ENCODE results near the gene CDH9.

The CDH9 gene

GRCh38 chr5:27038476-27038875 is at the start of gene CDH9:
Gene CDH9 (minus strand): TSS chr5:27038586. CDS start chr5:26988333, 50,253 bp downstream.
- DNase-seq, result no peak

DNA sequence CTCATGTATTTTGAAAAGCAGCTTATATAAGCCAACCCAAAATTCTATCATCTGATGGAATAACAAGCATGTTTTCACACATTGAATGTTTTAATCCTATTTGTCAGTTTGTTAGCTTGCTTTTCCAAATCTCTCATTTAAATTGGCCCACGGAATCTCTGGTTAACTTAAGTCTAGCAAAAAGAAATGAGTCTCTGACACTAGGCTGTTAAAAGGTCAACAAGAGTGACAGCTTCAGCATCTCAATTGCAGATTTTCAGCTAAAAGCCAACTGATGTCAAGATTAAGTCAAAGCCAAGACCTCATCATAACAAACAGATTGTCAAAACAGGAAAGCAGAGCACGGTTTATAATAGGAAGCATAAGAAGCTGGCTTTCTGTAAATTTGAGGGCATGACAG is 49.4 kb upstream of the CDH9 start:
- DNase-seq, result no peak

- DNase-seq, result no peak
Measured at GRCh38 chr5:27083449-27084415, 45.3 kb upstream of the CDH9 start.

DNA sequence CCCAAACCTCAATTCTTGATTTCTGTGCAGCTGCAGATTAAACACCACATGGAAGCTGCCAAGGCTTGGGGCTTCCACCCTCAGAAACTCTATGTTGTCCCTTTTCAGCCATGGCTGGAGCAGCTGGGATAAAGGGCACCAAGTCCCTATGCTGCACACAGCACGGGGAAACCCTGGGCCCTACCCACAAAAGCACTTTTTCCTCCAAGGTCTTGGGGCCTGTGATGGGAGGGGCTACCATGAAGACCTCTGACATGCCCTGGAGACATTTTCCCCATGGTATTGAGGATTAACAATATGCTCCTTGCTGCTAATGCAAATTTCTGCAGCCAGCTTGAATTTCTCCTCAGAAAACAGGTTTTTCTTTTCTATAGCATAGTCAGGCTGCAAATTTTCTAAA is 41.8 kb upstream of the CDH9 start:
- no peak for DNase-seq

- no peak for DNase-seq
Measured at GRCh38 chr5:27062451-27062850, 24.1 kb upstream of the CDH9 start.

- no peak for DNase-seq
Measured at GRCh38 chr5:27048510-27048909, 10.1 kb upstream of the CDH9 start.

- no peak for DNase-seq
Measured at GRCh38 chr5:27041372-27041771, 3.0 kb upstream of the CDH9 start.

GRCh38 chr5:27034565-27034964 is 3.8 kb downstream of the CDH9 start:
- no peak for DNase-seq

GRCh38 chr5:27026801-27027200 is 11.6 kb downstream of the CDH9 start:
- no peak for DNase-seq

- no peak for DNase-seq
Measured at GRCh38 chr5:27026063-27026462, 12.3 kb downstream of the CDH9 start.

GRCh38 chr5:27021471-27021870 is 16.9 kb downstream of the CDH9 start:
- DNase-seq, result no peak

- peak; percentile 58 for DNase-seq
Measured at GRCh38 chr5:27020973-27021372, 17.4 kb downstream of the CDH9 start.

DNA sequence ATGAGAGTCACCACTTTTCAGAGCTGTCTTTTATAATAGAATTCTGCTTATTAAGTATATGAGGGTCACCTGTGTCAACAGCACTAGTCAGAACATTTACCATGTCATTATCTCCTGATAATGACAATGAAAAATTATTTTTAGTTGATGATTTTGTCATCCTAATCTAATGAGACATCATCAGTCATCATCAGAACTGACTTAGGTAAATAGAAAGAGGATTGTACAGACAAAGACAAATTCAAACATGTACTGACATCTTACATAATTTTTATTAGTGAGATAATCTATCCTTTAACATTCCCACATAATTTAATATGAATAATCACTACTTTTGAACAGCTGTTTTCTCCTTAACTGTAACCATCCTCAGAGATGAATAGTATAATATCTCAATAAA is 22.6 kb downstream of the CDH9 start:
- no peak for DNase-seq

DNA sequence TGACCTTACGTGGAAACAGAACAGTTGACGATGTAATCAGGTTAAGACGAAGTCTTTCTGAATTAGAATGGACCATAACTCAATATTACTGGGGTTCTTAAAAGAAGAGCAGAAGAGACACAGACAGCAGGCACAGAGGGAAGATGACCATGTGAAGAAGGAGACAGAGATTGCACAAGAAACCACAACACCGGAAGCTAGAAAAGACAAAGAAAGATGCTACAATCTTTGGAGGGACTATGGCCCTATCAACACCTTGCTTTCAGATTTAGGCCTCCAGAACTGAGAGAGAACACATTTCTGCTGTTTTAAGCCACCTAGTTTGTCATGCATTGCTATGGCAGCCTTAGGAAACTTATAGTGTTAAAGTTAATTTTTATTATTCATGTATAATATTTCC is 27.1 kb downstream of the CDH9 start:
- no peak for DNase-seq

- no peak for DNase-seq
Measured at GRCh38 chr5:27010646-27011045, 27.7 kb downstream of the CDH9 start.

DNA sequence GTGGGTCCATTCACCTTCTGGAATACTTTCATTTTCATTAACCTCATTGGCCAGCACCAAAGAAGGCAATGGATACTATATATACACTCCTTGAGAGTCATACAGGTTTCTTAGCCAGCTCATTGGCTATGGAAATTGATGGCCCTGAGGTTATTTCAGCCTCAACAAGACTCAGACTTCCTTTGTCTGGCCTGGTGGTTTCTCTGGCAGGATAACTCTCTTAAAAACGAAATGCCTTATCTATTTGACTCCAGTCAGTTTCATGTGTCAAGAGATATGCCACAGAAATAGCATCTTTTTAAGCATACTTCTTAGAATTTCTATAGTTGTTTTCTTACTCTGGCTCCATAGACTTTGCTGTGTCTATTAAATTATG is 28.9 kb downstream of the CDH9 start:
- DNase-seq, result peak; percentile 40

DNA sequence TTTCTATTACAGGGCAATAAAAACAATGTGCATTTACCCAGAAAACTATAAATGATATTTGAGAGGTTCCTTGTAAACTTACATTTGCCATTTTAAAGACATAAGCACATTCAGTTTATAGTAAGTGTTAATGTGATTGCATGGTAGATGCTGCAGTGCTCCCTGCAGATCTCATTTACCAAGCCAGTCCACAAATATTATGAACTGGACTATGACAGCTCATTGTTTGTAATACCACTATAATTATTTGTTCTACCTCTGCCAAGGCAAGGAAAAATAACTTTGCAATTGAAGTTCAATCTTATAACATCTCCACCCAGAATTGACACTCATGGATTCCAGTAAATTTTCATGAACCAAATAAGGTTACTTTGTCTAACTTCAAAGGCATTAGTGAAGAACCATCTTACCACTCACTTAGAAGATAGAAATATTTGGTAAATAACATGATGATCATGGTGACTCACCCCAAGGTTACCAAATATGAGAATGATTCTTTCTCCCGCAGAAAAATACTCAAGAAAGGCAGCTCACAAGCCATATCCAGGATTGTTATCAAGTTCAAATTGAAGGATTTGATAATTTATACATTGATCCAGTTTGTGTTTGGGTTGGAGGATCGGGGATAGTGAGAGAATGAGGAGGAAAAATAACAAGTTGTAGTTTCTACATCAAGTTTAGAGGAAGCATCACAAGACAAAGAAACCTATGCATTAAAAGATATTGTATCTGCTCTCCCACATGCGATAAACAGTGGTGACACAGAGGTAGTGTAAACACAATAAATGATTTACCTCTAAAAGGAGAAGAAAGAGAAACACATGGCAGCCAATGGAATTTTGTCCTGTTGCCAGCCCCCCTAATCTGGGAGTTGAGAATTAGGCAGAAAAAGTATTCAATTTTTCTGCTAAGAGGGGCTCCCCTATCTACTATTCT is 29.5 kb downstream of the CDH9 start:
- no peak for DNase-seq

DNA sequence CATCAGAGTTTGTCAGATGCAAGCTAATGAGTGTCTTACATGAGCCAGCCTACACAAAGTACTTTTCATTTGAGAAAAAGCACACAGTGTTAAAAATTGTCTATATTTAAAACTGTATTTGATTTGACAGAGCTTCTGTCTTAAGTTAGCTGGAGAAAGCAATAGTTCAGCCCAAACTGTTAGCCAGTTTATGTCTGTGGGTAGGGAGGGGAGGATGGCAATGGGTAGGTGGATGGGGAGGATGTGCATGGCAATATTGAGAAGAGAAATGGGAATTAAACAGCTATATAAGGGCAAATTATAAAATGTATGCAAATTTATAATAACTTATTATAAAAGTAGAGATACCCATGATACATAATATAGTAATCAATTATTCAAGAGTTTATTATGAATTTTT is 31.3 kb downstream of the CDH9 start:
- DNase-seq, result no peak

DNA sequence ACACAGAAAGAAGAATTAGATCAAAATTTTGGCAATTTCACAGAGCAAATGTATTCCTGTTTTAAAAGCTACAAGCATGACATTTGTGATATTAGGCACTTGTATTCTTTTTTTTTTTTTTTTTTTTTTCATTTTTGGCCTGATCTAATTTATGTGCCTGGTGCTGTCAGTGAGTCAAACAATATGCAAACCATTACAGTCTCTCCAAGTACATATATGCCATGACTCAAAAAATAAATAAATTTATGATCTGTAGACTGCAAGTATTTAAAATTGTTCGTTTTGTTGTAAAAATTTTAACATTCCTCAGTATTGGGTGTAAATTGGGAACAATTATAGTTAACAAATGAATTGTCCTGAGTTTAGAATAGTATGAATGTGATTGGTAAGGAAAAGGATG is 51.4 kb downstream of the CDH9 start:
- DNase-seq, result no peak

GRCh38 chr5:26981750-26982149 is 56.6 kb downstream of the CDH9 start:
- DNase-seq, result no peak

DNA sequence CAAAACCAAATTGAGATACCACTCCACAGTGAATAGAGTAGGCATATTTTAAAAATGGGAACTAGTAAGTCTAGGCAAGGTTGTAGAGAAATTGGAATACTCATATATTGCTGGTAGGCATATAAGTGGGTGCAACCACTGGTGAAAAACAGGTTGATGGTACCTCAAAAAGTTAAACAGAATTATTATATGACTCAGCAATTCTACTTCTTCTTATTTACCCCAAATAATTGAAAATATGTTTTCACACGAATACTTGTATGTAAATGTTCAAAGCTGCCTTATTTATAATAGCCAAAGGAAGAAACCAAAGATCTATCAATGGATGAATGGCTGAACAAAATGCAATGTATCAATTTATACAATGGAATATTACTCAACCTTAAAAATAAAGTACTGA is 79.1 kb downstream of the CDH9 start:
- DNase-seq, result no peak

DNA sequence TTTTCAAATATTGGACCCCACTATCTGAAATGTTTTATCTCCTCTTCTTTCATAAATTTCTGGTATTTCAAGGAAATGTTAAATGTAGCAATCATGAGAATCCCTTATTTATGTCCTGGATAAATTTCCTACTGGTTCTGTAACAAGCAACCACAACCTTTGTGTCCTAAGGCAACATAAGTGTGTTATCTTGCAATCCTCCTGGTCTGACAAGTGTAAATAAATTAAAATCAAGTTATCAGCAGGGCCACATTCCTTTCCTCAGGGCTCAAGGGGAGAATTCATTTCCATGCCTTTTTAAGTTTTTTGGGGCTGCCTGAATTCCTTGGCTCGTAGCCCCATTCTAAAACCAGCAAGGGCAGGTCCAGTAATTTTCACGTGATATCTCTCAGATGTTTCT is 83.2 kb downstream of the CDH9 start:
- no peak for DNase-seq

- DNase-seq, result no peak
Measured at GRCh38 chr5:26948921-26949320, 89.5 kb downstream of the CDH9 start.

- no peak for DNase-seq
Measured at GRCh38 chr5:26945901-26946300, 92.5 kb downstream of the CDH9 start.
